Diencephalon (tissue), 1 donor: ENCODE results near the gene RAB3D. TPM values are rescaled to one million over a fixed set of nuclear protein-coding genes. Genes with fewer than 3 reads are reported as not detected.

Source experiments
- total RNA-seq: library from RNA; depleted of rRNA; stranded (reverse); fragments of >200 nt; gene quantifications from one replicate; pipeline ENCODE4 v1.2.3, GENCODE V29; 2014

RAB3D gene
- 28.8 TPM for total RNA-seq

GRCh38 chr19:11339254-11340098, at the start of gene RAB3D:
RAB3D (minus strand) TSS chr19:11339657; CDS start chr19:11337399, 2,258 bp downstream.

GRCh38 chr19:11374433-11375142, 35.1 kb upstream of the RAB3D start, which contains the start of gene SWSAP1:
SWSAP1 (plus strand) TSS chr19:11374666; CDS start chr19:11374681, 15 bp downstream.

GRCh38 chr19:11355160-11356073, 16.0 kb upstream of the RAB3D start, which contains the start of gene PLPPR2:
PLPPR2 (plus strand) TSS chr19:11355432; CDS start chr19:11357674, 2,242 bp downstream.

GRCh38 chr19:11346104-11346940, 6.9 kb upstream of the RAB3D start, which contains the start of the genes CCDC159 and TMEM205:
CCDC159 (plus strand) TSS chr19:11346519; CDS start chr19:11346607, 88 bp downstream.
TMEM205 (minus strand) TSS chr19:11346268; CDS start chr19:11345619, 649 bp downstream.

GRCh38 chr19:11295665-11296245, 43.7 kb downstream of the RAB3D start, which contains the start of gene TSPAN16:
TSPAN16 (plus strand) TSS chr19:11296160; CDS start chr19:11296298, 138 bp downstream.

Other genes starting within 250 kb of the RAB3D start
- gene SPC24, start 183.9 kb downstream of the RAB3D start, total RNA-seq = 9.0 TPM
- 12.2 TPM for gene KANK2, start 142.1 kb downstream of the RAB3D start, total RNA-seq
- not detected for gene ANGPTL8, start 100.0 kb downstream of the RAB3D start, total RNA-seq
- 3.7 TPM for gene DOCK6, start 77.1 kb downstream of the RAB3D start, total RNA-seq
- 0.46 TPM for gene TSPAN16, start 43.5 kb downstream of the RAB3D start, total RNA-seq
- 53.1 TPM for gene TMEM205, start 6.6 kb upstream of the RAB3D start, total RNA-seq
- gene CCDC159, start 6.9 kb upstream of the RAB3D start, total RNA-seq = 6.7 TPM
- gene PLPPR2, start 15.8 kb upstream of the RAB3D start, total RNA-seq = 66.7 TPM
- gene SWSAP1, start 35.0 kb upstream of the RAB3D start, total RNA-seq = 1.2 TPM
- gene EPOR, start 44.7 kb upstream of the RAB3D start, total RNA-seq = 3.2 TPM
- gene RGL3, start 79.7 kb upstream of the RAB3D start, total RNA-seq = not detected
- 2.8 TPM for gene ODAD3, start 95.5 kb upstream of the RAB3D start, total RNA-seq
- gene PRKCSH, start 96.0 kb upstream of the RAB3D start, total RNA-seq = 53.1 TPM
- gene ELAVL3, start 141.4 kb upstream of the RAB3D start, total RNA-seq = 118 TPM
- 19.6 TPM for gene ZNF653, start 166.2 kb upstream of the RAB3D start, total RNA-seq
- 49.6 TPM for gene ECSIT, start 189.5 kb upstream of the RAB3D start, total RNA-seq
- gene CNN1, start 199.2 kb upstream of the RAB3D start, total RNA-seq = 0.46 TPM
- 22.8 TPM for gene ELOF1, start 219.6 kb upstream of the RAB3D start, total RNA-seq
- 0.46 TPM for gene ACP5, start 238.0 kb upstream of the RAB3D start, total RNA-seq